Epithelial cell of alveolus of lung (primary cell): ENCODE data around the gene CAMSAP3. TPM values are rescaled to one million over a fixed set of nuclear protein-coding genes. Genes with fewer than 3 reads are reported as not detected.

ENCODE experiments used
- total RNA-seq: library from RNA; depleted of rRNA; stranded (reverse); fragments of >200 nt; gene quantifications from 2 replicates; pipeline ENCODE4 v1.2.1, GENCODE V29; 2015

Gene CAMSAP3
- total RNA-seq, result 0.65 TPM in 1 of 2 replicates, not detected in the other

GRCh38 chr19:7595466-7596133 is at the start of gene CAMSAP3:
Gene CAMSAP3, plus strand, starts transcription at chr19:7595863. Its CDS starts 140 bp downstream, at chr19:7596003.

GRCh38 chr19:7629347-7630054 is 33.8 kb downstream of the CAMSAP3 start, which contains the start of the genes PET100 and XAB2:
Gene PET100, plus strand, starts transcription at chr19:7629793. Its CDS starts 41 bp downstream, at chr19:7629834.
Gene XAB2, minus strand, starts transcription at chr19:7629545. Its CDS starts 18 bp downstream, at chr19:7629527.

GRCh38 chr19:7633698-7634097 is 38.0 kb downstream of the CAMSAP3 start, which contains the start of gene PCP2:
Gene PCP2, minus strand, starts transcription at chr19:7633719. Its CDS starts 262 bp downstream, at chr19:7633457.

GRCh38 chr19:7636691-7637373 is 41.2 kb downstream of the CAMSAP3 start, which contains the start of gene STXBP2:
Gene STXBP2, plus strand, starts transcription at chr19:7637110. Its CDS starts 40 bp downstream, at chr19:7637150.

Other genes starting within 250 kb of the CAMSAP3 start
- gene ARHGEF18, start 246.9 kb upstream of the CAMSAP3 start, total RNA-seq, result 27.9 and 41.5 TPM in 2 replicates
- 4.2 and 5.2 TPM in 2 replicates for gene PEX11G, start 106.8 kb upstream of the CAMSAP3 start, total RNA-seq
- gene ZNF358, start 79.8 kb upstream of the CAMSAP3 start, total RNA-seq, result 48.0 and 122 TPM in 2 replicates
- 3.5 and 10.4 TPM in 2 replicates for gene MCOLN1, start 73.2 kb upstream of the CAMSAP3 start, total RNA-seq
- gene PNPLA6, start 60.1 kb upstream of the CAMSAP3 start, total RNA-seq, result 114 and 136 TPM in 2 replicates
- gene XAB2, start 33.7 kb downstream of the CAMSAP3 start, total RNA-seq, result 42.0 and 69.7 TPM in 2 replicates
- gene PET100, start 33.9 kb downstream of the CAMSAP3 start, total RNA-seq, result 17.3 and 18.4 TPM in 2 replicates
- gene PCP2, start 37.9 kb downstream of the CAMSAP3 start, total RNA-seq, result not detected in 2 replicates
- gene STXBP2, start 41.2 kb downstream of the CAMSAP3 start, total RNA-seq, result 12.3 and 28.7 TPM in 2 replicates
- not detected in 2 replicates for gene RETN, start 73.2 kb downstream of the CAMSAP3 start, total RNA-seq
- not detected in 2 replicates for gene MCEMP1, start 81.2 kb downstream of the CAMSAP3 start, total RNA-seq
- gene TRAPPC5, start 85.0 kb downstream of the CAMSAP3 start, total RNA-seq, result 112 and 152 TPM in 2 replicates
- gene FCER2, start 106.3 kb downstream of the CAMSAP3 start, total RNA-seq, result not detected in 2 replicates
- gene CLEC4G, start 136.2 kb downstream of the CAMSAP3 start, total RNA-seq, result not detected in 2 replicates
- gene CD209, start 151.7 kb downstream of the CAMSAP3 start, total RNA-seq, result not detected in 2 replicates
- gene CLEC4M, start 167.4 kb downstream of the CAMSAP3 start, total RNA-seq, result not detected in 2 replicates
- gene EVI5L, start 234.4 kb downstream of the CAMSAP3 start, total RNA-seq, result 13.8 and 15.0 TPM in 2 replicates